Caco-2 (cell line): ENCODE results near the gene ZNF219. TPM values are rescaled to one million over a fixed set of nuclear protein-coding genes. Genes with fewer than 3 reads are reported as not detected.

Source experiments
- BruUV-seq: library from RNA; stranded (reverse); fragments of 400-500 nt; replicated peaks from 2 replicates; lab custom pipeline; 2021; lab: Mats Ljungman, UMichigan
- CTCF ChIA-PET: fragments of 300-600 bp; sonication (Branson Sonifier 250); formaldehyde crosslinking; loops from one replicate; lab custom pipeline; 2022; ENCODE audit warnings: antibody characterized with exemption; lab: Charles Lee
- POLR2A ChIA-PET: fragments of 300-600 bp; sonication (Branson Sonifier 250); formaldehyde crosslinking; loops from one replicate; lab custom pipeline; 2022; ENCODE audit warnings: antibody characterized with exemption; lab: Charles Lee
- DNase-seq, 2 experiments: peaks; one replicate each; pipeline versions ENCODE4 v3.0.0 to v3.0.0-alpha.2; 2020 to 2022
- H3K27me3 ChIP-seq: replicated peaks from 2 replicates; pipeline ENCODE4 v1.6.0; 2011; ENCODE audit warnings: low read length; ENCODE audit not compliant: control insufficient read depth, insufficient read depth
- H3K36me3 ChIP-seq: 2 replicates; pipeline ENCODE4 v1.5.1; 2011; ENCODE audit warnings: low read length; ENCODE audit not compliant: control insufficient read depth, insufficient read depth
- H3K4me1 ChIP-seq: fragments of 250-450 bp; sonication (Bioruptor Pico); 2 replicates; pipeline ENCODE4 v1.5.1; 2020; ENCODE audit warnings: mild to moderate bottlenecking
- H3K4me3 ChIP-seq: 2 replicates; pipeline ENCODE4 v1.5.1; 2011; ENCODE audit warnings: low read depth, mild to moderate bottlenecking, control low read depth, low read length
- H3K9me3 ChIP-seq: fragments of 250-450 bp; sonication (Bioruptor Pico); 2 replicates; pipeline ENCODE4 v1.5.1; 2020; ENCODE audit warnings: mild to moderate bottlenecking, moderate library complexity
- H3K27ac Mint-ChIP-seq: one replicate; pipeline ENCODE4 v1.8.0; 2022; ENCODE audit warnings: mixed read lengths; ENCODE audit not compliant: unreplicated experiment
- H3K27me3 Mint-ChIP-seq: one replicate; pipeline ENCODE4 v1.8.0; 2022; ENCODE audit warnings: mixed read lengths; ENCODE audit not compliant: insufficient read depth, unreplicated experiment
- H3K36me3 Mint-ChIP-seq: one replicate; pipeline ENCODE4 v1.8.0; 2022; ENCODE audit warnings: mild to moderate bottlenecking, mixed read lengths; ENCODE audit not compliant: insufficient read depth, unreplicated experiment
- H3K4me1 Mint-ChIP-seq: one replicate; pipeline ENCODE4 v1.8.0; 2022; ENCODE audit warnings: low read depth, mixed read lengths; ENCODE audit not compliant: unreplicated experiment
- H3K4me3 Mint-ChIP-seq: one replicate; pipeline ENCODE4 v1.8.0; 2022; ENCODE audit warnings: mild to moderate bottlenecking, moderate library complexity, mixed read lengths; ENCODE audit not compliant: unreplicated experiment
- H3K9me3 Mint-ChIP-seq: one replicate; pipeline ENCODE4 v1.8.0; 2022; ENCODE audit warnings: mixed read lengths; ENCODE audit not compliant: unreplicated experiment
- intact Hi-C: fragments of 100-400 bp; cut with micrococcal nuclease; formaldehyde crosslinking; loops from one replicate; pipeline ENCODE4 v1.10.0; 2022; ENCODE audit not compliant: unreplicated experiment
- total RNA-seq: library from RNA; stranded (reverse); gene quantifications from 2 replicates; pipeline ENCODE4 v1.2.3, GENCODE V29; 2022
- TF ChIP-seq, protein P1 (sequence below), 2 experiments: fragments of 200-600 bp in 1 of 2; IDR thresholded peaks; 1 replicate in 1 of 2; 2 replicates in 1 of 2; pipeline versions ENCODE4 v1.5.1 to v1.8.0; 2011 to 2022; ENCODE audit warnings: antibody characterized with exemption in 1 of 2, control low read depth in 1 of 2, inconsistent platforms in 1 of 2, low read depth in 1 of 2, low read length in 1 of 2, mild to moderate bottlenecking in 1 of 2, moderate library complexity in 1 of 2; ENCODE audit not compliant: insufficient read depth in 1 of 2, severe bottlenecking in 1 of 2, unreplicated experiment in 1 of 2

ZNF219 gene
- total RNA-seq, 1 experiment from 2014 or later: 35.2 TPM

DNA sequence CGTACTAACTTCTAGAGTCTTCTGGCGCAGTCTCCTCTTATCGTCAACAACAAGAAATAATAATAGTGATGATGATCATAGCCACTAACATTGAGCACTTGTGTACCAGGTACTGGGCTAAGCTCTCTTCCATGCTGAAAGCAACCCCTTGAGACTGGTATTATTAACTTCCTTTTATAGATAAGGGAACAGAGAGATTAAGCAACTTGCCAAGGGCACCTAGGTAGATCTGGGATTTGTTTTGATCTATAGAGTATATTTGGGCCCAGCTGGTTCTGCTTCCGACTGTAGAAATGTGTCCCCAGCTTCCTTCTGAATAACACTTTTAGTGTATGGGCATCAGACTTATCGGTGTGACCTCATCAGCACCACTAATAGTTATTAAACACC lies 1.1 kb upstream of the ZNF219 start:
- no peaks in the 10 kb centered on the region for H3K27me3 ChIP-seq
- Mint-ChIP-seq H3K36me3 (peaks cover 25% of the 10 kb centered on the region), H3K27me3 (no peaks in the 10 kb centered on the region), H3K9me3 (no peaks in the 10 kb centered on the region), H3K4me3 (peak overlapping the region; percentile 81), H3K4me1 (peaks cover 43% of the 10 kb centered on the region), H3K27ac (peak overlapping the region; percentile 38)
- no peaks in the 10 kb centered on the region for H3K9me3 ChIP-seq
- intact Hi-C loops: no loop called here
- CTCF ChIA-PET: interaction anchor here (1.3 kb wide), 1 partner anchor 29 kb away, joined by 4 read pairs; the partner anchor contains the start of gene ARHGEF40
- BruUV-seq: no TSS peak
- DNase-seq: no peak
- H3K4me3 ChIP-seq: peak overlapping the region; percentile 60
- TF ChIP-seq, protein P1, sequence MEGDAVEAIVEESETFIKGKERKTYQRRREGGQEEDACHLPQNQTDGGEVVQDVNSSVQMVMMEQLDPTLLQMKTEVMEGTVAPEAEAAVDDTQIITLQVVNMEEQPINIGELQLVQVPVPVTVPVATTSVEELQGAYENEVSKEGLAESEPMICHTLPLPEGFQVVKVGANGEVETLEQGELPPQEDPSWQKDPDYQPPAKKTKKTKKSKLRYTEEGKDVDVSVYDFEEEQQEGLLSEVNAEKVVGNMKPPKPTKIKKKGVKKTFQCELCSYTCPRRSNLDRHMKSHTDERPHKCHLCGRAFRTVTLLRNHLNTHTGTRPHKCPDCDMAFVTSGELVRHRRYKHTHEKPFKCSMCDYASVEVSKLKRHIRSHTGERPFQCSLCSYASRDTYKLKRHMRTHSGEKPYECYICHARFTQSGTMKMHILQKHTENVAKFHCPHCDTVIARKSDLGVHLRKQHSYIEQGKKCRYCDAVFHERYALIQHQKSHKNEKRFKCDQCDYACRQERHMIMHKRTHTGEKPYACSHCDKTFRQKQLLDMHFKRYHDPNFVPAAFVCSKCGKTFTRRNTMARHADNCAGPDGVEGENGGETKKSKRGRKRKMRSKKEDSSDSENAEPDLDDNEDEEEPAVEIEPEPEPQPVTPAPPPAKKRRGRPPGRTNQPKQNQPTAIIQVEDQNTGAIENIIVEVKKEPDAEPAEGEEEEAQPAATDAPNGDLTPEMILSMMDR (IDR thresholded peaks at IDR 0.05; ENCODE audit: insufficient read depth in 1 of 2, low read depth in 1 of 2, low read length in 1 of 2, severe bottlenecking in 1 of 2, unreplicated experiment in 1 of 2): no peak
- H3K4me1 ChIP-seq: peaks cover 30% of the 10 kb centered on the region
- POLR2A ChIA-PET: interaction anchor here (0.6 kb wide), 1 partner anchor 207 kb away, joined by 3 read pairs; no protein-coding TSS in a partner anchor
- no peaks in the 10 kb centered on the region for H3K36me3 ChIP-seq

DNA sequence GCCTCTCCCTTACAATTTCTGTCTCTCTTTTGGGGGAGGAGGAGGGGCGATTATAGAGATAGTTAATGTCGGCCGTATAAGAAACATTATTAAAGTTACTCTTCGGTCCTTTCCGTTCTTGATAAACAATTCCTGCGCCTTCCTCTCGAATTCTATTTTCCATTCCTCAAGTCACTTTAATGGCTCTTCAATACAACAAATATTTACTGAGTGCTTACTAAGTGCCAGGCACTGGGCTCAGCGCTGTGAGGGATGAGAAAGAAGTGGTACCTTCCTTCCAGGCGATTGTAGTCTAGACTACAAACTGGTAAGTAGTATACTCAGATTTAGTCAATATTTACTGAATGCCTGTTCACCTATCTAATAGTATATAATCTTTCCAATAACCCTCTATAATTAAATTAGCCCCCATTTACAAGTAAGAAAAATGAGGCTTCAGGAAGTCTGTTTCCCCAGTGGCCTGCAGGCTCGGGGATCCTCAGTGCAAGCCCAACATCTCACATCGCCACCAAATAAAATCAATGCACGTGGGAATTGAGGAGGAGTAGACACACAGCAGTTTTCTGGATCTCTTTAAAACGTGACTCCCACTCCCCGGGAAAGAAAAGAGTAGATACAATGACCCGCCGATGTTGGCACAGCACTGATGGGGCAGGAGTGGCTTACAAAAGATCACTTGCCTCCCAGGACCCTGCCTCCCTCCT lies 589 bp upstream of the ZNF219 start:
- Histone ChIP-seq H3K9me3 (no peaks in the 10 kb centered on the region), H3K4me3 (peak overlapping the region; percentile 60), H3K27me3 (no peaks in the 10 kb centered on the region), H3K36me3 (no peaks in the 10 kb centered on the region), H3K4me1 (peaks cover 29% of the 10 kb centered on the region)
- H3K4me1 Mint-ChIP-seq: peaks cover 45% of the 10 kb centered on the region
- ChIA-PET CTCF (interaction anchor here (0.6 to 1.3 kb wide), 2 partner anchors 27 to 29 kb away, joined by 4 read pairs; partner anchors contain the start of gene ARHGEF40), POLR2A (no interaction called here)
- TF ChIP-seq, protein P1 (IDR thresholded peaks at IDR 0.05; ENCODE audit: insufficient read depth in 1 of 2, low read depth in 1 of 2, low read length in 1 of 2, severe bottlenecking in 1 of 2, unreplicated experiment in 1 of 2): no peak
- peak overlapping the region; percentile 38 for H3K27ac Mint-ChIP-seq
- H3K27me3 Mint-ChIP-seq: no peaks in the 10 kb centered on the region
- no peak for DNase-seq
- H3K36me3 Mint-ChIP-seq: peaks cover 21% of the 10 kb centered on the region
- peak overlapping the region; percentile 81 for H3K4me3 Mint-ChIP-seq
- no peaks in the 10 kb centered on the region for H3K9me3 Mint-ChIP-seq
- BruUV-seq: TSS peak; percentile 94
- intact Hi-C loops: no loop called here

DNA sequence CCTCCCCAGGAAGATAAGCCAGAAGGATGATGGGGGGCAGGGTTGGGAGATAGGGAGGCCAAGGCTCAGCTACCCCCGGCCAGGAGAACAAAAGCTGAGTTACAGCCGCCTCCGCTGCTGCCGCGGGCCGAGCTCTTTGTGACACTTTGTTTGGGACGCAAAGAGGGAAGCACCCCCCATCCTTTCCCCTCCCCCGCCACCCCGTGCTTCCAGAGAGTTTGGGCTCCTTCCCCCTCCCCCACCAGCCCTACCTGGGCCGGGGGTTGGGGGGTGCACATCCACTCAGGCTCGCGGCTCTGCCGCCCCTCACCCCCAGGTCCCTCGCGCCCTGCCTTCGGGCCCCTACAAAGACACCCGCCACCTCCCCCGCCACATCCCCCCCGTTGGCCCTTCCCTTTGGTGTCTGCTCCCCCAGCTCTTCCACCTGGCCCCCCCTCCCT lies 799 bp downstream of the ZNF219 start:
- TF ChIP-seq, protein P1 (IDR thresholded peaks at IDR 0.05; ENCODE audit: insufficient read depth in 1 of 2, low read depth in 1 of 2, low read length in 1 of 2, severe bottlenecking in 1 of 2, unreplicated experiment in 1 of 2): no peak
- Histone ChIP-seq H3K4me1 (peaks cover 25% of the 10 kb centered on the region), H3K36me3 (no peaks in the 10 kb centered on the region), H3K4me3 (peak overlapping the region; percentile 39), H3K9me3 (no peaks in the 10 kb centered on the region), H3K27me3 (no peaks in the 10 kb centered on the region)
- no peak for DNase-seq
- no TSS peak for BruUV-seq
- ChIA-PET CTCF (interaction anchor here (0.6 to 3.1 kb wide), 7 partner anchors 9 to 1729 kb away, joined by 3 to 19 read pairs (median 3); partner anchors contain the start of gene ARHGEF40), POLR2A (no interaction called here)
- no peaks in the 10 kb centered on the region for H3K27me3 Mint-ChIP-seq
- intact Hi-C loops: no loop called here
- no peaks in the 10 kb centered on the region for H3K9me3 Mint-ChIP-seq
- peaks cover 40% of the 10 kb centered on the region for H3K4me1 Mint-ChIP-seq
- peaks cover 23% of the 10 kb centered on the region for H3K36me3 Mint-ChIP-seq
- H3K4me3 Mint-ChIP-seq: peak overlapping the region; percentile 65
- H3K27ac Mint-ChIP-seq: peak overlapping the region; percentile 30
